Activated T-helper 17 cell treated with anti-CD3 and anti-CD28 coated beads, Interleukin-2, amount 50 U/mL, for 72 hours (primary cell): Measurements from ENCODE around the gene LYPD8. TPM values are rescaled to one million over a fixed set of nuclear protein-coding genes. Genes with fewer than 3 reads are reported as not detected.
"Not testable (repeated sequence)": the region's sequence is repeated elsewhere in the genome, so short reads cannot be mapped to it uniquely, and the experiment has no call there.

Experiments used
- ATAC-seq: fragments of 150-1000 bp; cut with Tn5 transposase; replicated peaks from 2 replicates; pipeline ENCODE4 v1.10.0; 2021; ENCODE audit warnings: mild to moderate bottlenecking, moderate library complexity
- H3K27ac Mint-ChIP-seq: one replicate; pipeline ENCODE4 v1.8.0; 2022; ENCODE audit warnings: mixed read lengths
- H3K27me3 Mint-ChIP-seq: one replicate; pipeline ENCODE4 v1.8.0; 2022; ENCODE audit warnings: mixed read lengths
- H3K36me3 Mint-ChIP-seq: one replicate; pipeline ENCODE4 v1.8.0; 2022; ENCODE audit warnings: low read depth, mild to moderate bottlenecking, mixed read lengths
- H3K4me1 Mint-ChIP-seq: one replicate; pipeline ENCODE4 v1.8.0; 2022; ENCODE audit warnings: mixed read lengths
- H3K4me3 Mint-ChIP-seq: one replicate; pipeline ENCODE4 v1.8.0; 2022; ENCODE audit warnings: mild to moderate bottlenecking, mixed read lengths
- H3K9me3 Mint-ChIP-seq: one replicate; pipeline ENCODE4 v1.8.0; 2022; ENCODE audit warnings: mixed read lengths
- total RNA-seq, 2 donors: library from RNA; stranded (reverse); gene quantifications; one replicate each; pipeline ENCODE4 v1.2.3, GENCODE V29; 2022

LYPD8 gene
- total RNA-seq: not detected

DNA sequence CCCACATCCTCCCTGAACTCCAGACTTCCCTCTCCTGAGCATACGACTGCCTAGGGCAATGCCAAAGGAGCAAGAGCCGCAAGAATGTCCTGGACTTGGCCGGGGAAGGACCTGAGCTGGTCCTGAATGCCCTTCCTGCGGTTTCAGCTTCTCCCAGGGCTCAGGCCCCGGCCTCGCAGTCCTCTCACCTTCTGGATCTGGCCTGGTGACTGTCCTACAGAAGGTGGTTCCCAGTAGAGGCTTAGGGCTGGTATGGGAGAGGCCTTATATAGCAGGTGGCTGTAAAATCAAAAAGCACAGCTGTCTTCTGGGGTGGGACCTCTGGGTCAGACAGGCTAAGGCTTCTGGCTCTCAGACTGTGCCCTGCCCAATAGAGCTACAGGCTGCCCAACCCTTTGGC, at the start of gene LYPD8:
Gene LYPD8 (minus strand): TSS at position 243 of the 400 bp plus-strand sequence. CDS start 4,678 bp downstream, outside the sequence.
- Mint-ChIP-seq H3K27ac (no peak within 1 kb of the TSS), H3K9me3 (no peaks in the 10 kb centered on the region), H3K27me3 (peaks cover 6% of the 10 kb centered on the region)

DNA sequence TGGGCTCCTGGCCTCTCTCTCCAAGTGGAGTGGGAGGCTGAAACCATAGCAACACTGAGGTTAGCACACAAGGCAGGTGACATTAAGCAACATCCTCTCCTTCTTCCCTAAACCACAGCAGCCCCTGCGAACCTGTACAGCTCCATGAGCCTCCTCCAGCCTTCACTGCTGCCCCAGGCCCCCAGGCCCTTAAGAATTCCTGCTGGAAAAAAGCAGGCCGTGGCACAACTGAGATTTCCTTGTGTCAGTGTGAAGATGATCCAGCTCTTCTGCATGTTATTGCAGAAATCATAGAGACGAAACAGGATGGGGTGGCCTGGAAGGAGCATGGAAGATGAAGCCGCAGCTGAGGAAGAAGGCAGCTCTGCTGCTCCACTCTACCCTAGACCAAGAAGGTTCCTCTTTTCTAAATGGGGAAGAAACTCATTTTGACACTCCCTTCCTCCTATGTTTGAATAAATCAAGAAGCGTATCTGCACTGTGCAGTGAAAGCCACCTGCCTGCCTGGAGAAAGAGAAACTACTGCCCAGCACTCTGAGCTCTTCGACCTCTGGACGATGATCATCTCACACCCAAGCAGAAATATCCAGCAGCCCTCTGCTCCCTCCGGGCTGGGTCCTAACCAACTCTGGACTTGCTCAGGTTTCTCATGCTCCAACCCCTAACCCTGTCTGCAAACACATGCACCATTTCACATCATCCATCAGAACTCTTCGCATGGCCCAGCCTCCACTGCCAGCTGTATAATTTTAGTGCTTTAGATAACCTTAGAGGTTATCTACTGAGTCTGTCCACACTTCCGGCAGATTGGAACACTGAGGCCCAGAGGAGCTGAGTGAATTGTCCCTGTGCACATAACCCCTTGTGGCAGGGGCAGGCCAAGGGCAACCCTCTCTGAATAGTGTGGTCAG, 49.5 kb upstream of the LYPD8 start:
- ATAC-seq: no peak
- peaks cover 7% of the 10 kb centered on the region for H3K4me1 Mint-ChIP-seq
- H3K27ac Mint-ChIP-seq: peak overlapping the region; percentile 58
- H3K27me3 Mint-ChIP-seq: peaks cover 16% of the 10 kb centered on the region
- H3K36me3 Mint-ChIP-seq: no peaks in the 10 kb centered on the region
- H3K9me3 Mint-ChIP-seq: no peaks in the 10 kb centered on the region
- H3K4me3 Mint-ChIP-seq: no peak overlapping the region

More for the DNA sequence above, at the start of gene LYPD8:
- H3K4me1 Mint-ChIP-seq: peaks cover 6% of the 10 kb centered on the region
- H3K36me3 Mint-ChIP-seq: no peaks in the 10 kb centered on the region
- no peak within 1 kb of the TSS for H3K4me3 Mint-ChIP-seq
- no peak for ATAC-seq

GRCh38 chr1:248803501-248803900, 47.9 kb upstream of the LYPD8 start:
- ATAC-seq, H3K9me3 Mint-ChIP-seq, H3K27ac Mint-ChIP-seq, H3K4me3 Mint-ChIP-seq, H3K36me3 Mint-ChIP-seq, H3K4me1 Mint-ChIP-seq: not testable (repeated sequence)
- H3K27me3 Mint-ChIP-seq: peaks cover 16% of the 10 kb centered on the region

- Mint-ChIP-seq H3K4me3 (no peak overlapping the region), H3K9me3 (no peaks in the 10 kb centered on the region)
- ATAC-seq: no peak
Observed at GRCh38 chr1:248802454-248802853, 46.9 kb upstream of the LYPD8 start.

DNA sequence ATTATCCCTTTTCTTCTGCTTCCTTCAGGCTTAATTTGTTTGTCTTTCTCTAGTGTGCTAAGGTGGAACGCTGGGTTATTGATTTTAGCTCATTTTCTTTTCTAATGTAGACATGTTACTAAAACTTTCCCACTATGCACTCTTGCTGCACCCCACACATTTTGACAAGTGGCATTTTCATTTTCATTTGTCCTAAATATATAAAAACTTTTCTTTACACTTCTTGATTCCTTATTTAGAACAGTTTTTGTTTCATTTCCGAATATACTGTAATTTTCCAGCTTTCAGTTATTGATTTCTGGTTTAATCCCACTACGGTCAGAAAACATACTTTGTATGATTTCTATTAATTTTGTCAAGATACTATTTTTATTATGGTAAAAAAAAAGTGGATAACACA, 44.9 kb upstream of the LYPD8 start:
- H3K4me1 Mint-ChIP-seq: peaks cover 3% of the 10 kb centered on the region
- no peaks in the 10 kb centered on the region for H3K9me3 Mint-ChIP-seq
- no peak for ATAC-seq
- peaks cover 26% of the 10 kb centered on the region for H3K27me3 Mint-ChIP-seq
- no peak overlapping the region for H3K27ac Mint-ChIP-seq
- H3K4me3 Mint-ChIP-seq: no peak overlapping the region
- no peaks in the 10 kb centered on the region for H3K36me3 Mint-ChIP-seq

More at GRCh38 chr1:248802454-248802853, 46.9 kb upstream of the LYPD8 start:
- Mint-ChIP-seq H3K27ac (no peak overlapping the region), H3K4me1 (peaks cover 7% of the 10 kb centered on the region), H3K27me3 (peaks cover 19% of the 10 kb centered on the region), H3K36me3 (no peaks in the 10 kb centered on the region)

DNA sequence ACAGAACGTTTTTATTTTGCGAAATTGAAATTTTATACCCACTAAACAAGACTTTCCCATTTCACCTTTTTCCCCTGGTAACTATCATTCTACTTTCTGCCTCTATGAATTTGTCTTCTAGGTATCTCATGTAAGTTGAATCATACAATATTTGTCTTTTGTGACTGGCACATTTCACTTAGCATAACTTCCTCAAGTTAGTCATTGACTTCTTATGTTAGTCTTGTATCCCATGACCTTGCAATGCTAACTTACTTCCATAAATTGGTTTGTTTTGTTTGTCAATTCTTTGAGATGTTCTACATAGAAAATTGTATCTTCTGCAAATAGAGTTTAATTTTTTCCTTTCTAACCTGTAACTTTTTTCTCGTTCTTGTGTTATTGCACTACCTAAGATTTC, 43.2 kb upstream of the LYPD8 start:
- no peak overlapping the region for H3K27ac Mint-ChIP-seq
- no peak overlapping the region for H3K4me3 Mint-ChIP-seq
- no peaks in the 10 kb centered on the region for H3K36me3 Mint-ChIP-seq
- peaks cover 25% of the 10 kb centered on the region for H3K27me3 Mint-ChIP-seq
- H3K4me1 Mint-ChIP-seq: no peaks in the 10 kb centered on the region
- no peak for ATAC-seq
- H3K9me3 Mint-ChIP-seq: peaks cover 4% of the 10 kb centered on the region

- H3K4me1 Mint-ChIP-seq, ATAC-seq, H3K9me3 Mint-ChIP-seq, H3K4me3 Mint-ChIP-seq, H3K36me3 Mint-ChIP-seq, H3K27ac Mint-ChIP-seq: not testable (repeated sequence)
- H3K27me3 Mint-ChIP-seq: peaks cover 13% of the 10 kb centered on the region
Observed at GRCh38 chr1:248794663-248795062, 39.1 kb upstream of the LYPD8 start.

- Mint-ChIP-seq H3K9me3 (peaks cover 6% of the 10 kb centered on the region), H3K27ac (peak overlapping the region; percentile 6), H3K36me3 (no peaks in the 10 kb centered on the region), H3K4me3 (no peak overlapping the region), H3K4me1 (no peaks in the 10 kb centered on the region), H3K27me3 (peaks cover 13% of the 10 kb centered on the region)
- peak; percentile 88 for ATAC-seq
Observed at GRCh38 chr1:248793592-248793991, 38.0 kb upstream of the LYPD8 start.

DNA sequence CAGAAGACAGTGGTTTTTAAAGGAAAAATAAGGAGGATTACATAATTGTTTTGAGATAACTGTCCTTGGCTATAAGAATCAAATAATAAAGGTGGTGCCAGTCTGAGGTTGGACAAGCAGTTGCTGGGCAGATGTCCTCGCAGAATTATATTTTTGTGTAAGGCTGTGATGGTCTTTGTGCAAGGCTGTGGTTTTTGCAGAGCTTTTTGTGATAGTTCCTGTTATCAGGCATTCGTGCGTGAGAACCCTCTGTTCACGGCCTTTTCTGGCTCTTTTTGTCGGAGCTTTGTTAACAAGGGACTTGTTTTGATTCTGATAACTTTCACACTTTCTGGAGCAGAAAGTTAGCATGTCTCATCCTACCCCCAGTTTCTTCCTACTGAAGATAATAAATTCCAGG, 36.8 kb upstream of the LYPD8 start:
- H3K4me3 Mint-ChIP-seq: no peak overlapping the region
- no peak for ATAC-seq
- no peaks in the 10 kb centered on the region for H3K4me1 Mint-ChIP-seq
- peaks cover 6% of the 10 kb centered on the region for H3K9me3 Mint-ChIP-seq
- no peaks in the 10 kb centered on the region for H3K36me3 Mint-ChIP-seq
- peaks cover 13% of the 10 kb centered on the region for H3K27me3 Mint-ChIP-seq
- no peak overlapping the region for H3K27ac Mint-ChIP-seq

- Mint-ChIP-seq H3K27ac (no peak overlapping the region), H3K9me3 (peaks cover 6% of the 10 kb centered on the region), H3K27me3 (peaks cover 13% of the 10 kb centered on the region), H3K36me3 (no peaks in the 10 kb centered on the region), H3K4me1 (no peaks in the 10 kb centered on the region), H3K4me3 (no peak overlapping the region)
- ATAC-seq: no peak
Observed at GRCh38 chr1:248791010-248791409, 35.5 kb upstream of the LYPD8 start.

- no peak overlapping the region for H3K4me3 Mint-ChIP-seq
- peaks cover 6% of the 10 kb centered on the region for H3K9me3 Mint-ChIP-seq
- H3K36me3 Mint-ChIP-seq: no peaks in the 10 kb centered on the region
- peaks cover 13% of the 10 kb centered on the region for H3K27me3 Mint-ChIP-seq
- no peaks in the 10 kb centered on the region for H3K4me1 Mint-ChIP-seq
- H3K27ac Mint-ChIP-seq: no peak overlapping the region
- ATAC-seq: no peak
Observed at GRCh38 chr1:248790456-248790855, 34.9 kb upstream of the LYPD8 start.

DNA sequence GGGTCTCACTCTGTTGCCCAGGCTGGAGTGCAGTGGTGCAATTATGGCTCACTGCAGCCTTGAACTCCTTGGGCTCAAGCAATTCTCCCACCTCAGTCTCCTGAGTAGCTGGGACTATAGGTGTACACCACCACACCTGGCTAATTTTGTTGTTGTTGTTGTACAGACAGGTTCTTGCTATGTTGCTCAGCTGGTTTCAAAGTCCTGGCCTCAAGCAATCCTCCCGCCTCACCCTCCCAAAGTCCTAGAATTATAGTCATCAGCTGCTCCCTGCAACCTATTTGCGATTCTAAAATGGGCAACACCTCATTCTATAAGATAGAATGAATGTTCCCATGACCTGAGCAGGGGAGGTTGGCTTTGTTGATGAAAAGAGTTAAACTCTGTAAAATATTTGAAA, 33.8 kb upstream of the LYPD8 start:
- H3K36me3 Mint-ChIP-seq, H3K9me3 Mint-ChIP-seq, H3K4me1 Mint-ChIP-seq, H3K4me3 Mint-ChIP-seq, ATAC-seq, H3K27ac Mint-ChIP-seq: not testable (repeated sequence)
- H3K27me3 Mint-ChIP-seq: peaks cover 13% of the 10 kb centered on the region

DNA sequence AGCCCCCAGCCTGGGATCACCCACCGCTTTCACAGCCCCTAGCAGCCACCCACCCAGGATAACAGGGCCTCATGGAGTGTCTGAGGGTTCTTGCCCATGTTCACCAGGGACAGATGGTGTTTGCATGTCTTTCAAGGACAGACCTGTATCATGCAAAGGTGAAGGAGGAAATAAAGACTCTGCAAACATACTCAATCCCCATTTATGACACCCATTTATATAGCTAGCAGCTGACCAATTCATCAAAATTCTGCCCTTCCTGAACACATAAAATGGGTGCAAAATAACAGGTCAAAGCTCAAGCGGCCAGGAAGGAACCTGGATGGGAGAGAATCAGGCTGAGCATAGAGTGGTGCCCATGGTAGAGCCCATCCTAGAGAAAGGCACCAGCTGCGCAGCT, 32.8 kb upstream of the LYPD8 start:
- Mint-ChIP-seq H3K9me3 (no peaks in the 10 kb centered on the region), H3K4me3 (no peak overlapping the region), H3K27ac (no peak overlapping the region), H3K4me1 (no peaks in the 10 kb centered on the region), H3K27me3 (peaks cover 10% of the 10 kb centered on the region), H3K36me3 (no peaks in the 10 kb centered on the region)
- no peak for ATAC-seq

GRCh38 chr1:248787430-248787829, 31.9 kb upstream of the LYPD8 start:
- no peaks in the 10 kb centered on the region for H3K36me3 Mint-ChIP-seq
- H3K4me1 Mint-ChIP-seq: no peaks in the 10 kb centered on the region
- no peak overlapping the region for H3K4me3 Mint-ChIP-seq
- peaks cover 11% of the 10 kb centered on the region for H3K27me3 Mint-ChIP-seq
- no peaks in the 10 kb centered on the region for H3K9me3 Mint-ChIP-seq
- no peak for ATAC-seq
- no peak overlapping the region for H3K27ac Mint-ChIP-seq

DNA sequence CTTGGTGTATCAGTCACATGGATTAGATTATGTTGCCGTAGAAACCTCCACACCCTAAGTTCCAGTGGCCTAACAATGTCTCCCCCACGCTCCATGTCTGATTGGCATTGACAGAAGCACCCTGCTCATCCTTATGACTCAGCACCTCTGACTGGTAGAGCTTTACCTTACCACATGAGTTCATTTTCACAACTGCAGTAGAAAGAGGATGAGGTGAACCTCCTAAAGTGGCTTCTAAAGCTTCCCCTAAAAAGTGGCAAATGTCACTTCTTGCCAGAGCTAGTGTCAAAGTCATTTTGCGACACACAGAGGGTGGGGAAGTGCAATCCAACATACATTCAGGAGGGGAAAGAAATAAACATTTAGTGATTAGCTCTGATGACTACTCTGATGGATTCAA, 30.6 kb upstream of the LYPD8 start:
- Mint-ChIP-seq H3K9me3 (peaks cover 5% of the 10 kb centered on the region), H3K27me3 (peaks cover 23% of the 10 kb centered on the region), H3K4me1 (no peaks in the 10 kb centered on the region), H3K27ac (no peak overlapping the region), H3K36me3 (no peaks in the 10 kb centered on the region), H3K4me3 (no peak overlapping the region)
- peak; percentile 73 for ATAC-seq
